Esophagus squamous epithelium (tissue), 5 donors: ENCODE results near the gene ZNF383. TPM values are rescaled to one million over a fixed set of nuclear protein-coding genes. Genes with fewer than 3 reads are reported as not detected.
"Not testable (repeated sequence)": the region's sequence is repeated elsewhere in the genome, so short reads cannot be mapped to it uniquely, and the experiment has no call there.

Source experiments
- DNase-seq: peaks from one replicate; lab custom pipeline; 2025; lab: John Stamatoyannopoulos, UW
- H3K27ac ChIP-seq, 4 donors: fragments of 200-600 bp; sonication (generic); one replicate each; pipeline ENCODE4 v1.5.1; 2016 to 2019; ENCODE audit warnings: mild to moderate bottlenecking in 1 of 4
- H3K27me3 ChIP-seq, 4 donors: fragments of 200-600 bp; sonication (generic); 1 replicate in 3 of 4; 2 replicates in 1 of 4; pipeline versions ENCODE4 v1.5.1 to v1.6.0; 2017 to 2021; ENCODE audit warnings: antibody characterized with exemption in 1 of 4
- H3K36me3 ChIP-seq, 3 donors: fragments of 200-600 bp; sonication (generic); one replicate each; pipeline ENCODE4 v1.5.1; 2016 to 2019
- H3K4me1 ChIP-seq, 3 donors: fragments of 200-600 bp; sonication (generic); one replicate each; pipeline ENCODE4 v1.5.1; 2017 to 2019
- H3K4me3 ChIP-seq, 4 donors: fragments of 200-600 bp; sonication (generic); 1 replicate in 3 of 4; 2 replicates in 1 of 4; pipeline ENCODE4 v1.5.1; 2016 to 2019; ENCODE audit warnings: mild to moderate bottlenecking in 2 of 4, moderate library complexity in 1 of 4
- H3K9me3 ChIP-seq, 3 donors: fragments of 200-600 bp; sonication (generic); one replicate each; pipeline ENCODE4 v1.5.1; 2016 to 2019
- CTCF ChIP-seq, 6 experiments: fragments of 450-650 bp in 4 of 6; fragments of 200-600 bp in 2 of 6; sonication (generic) in 2 of 6; IDR thresholded peaks; one replicate each; pipeline ENCODE4 v1.5.1; 2016 to 2019; ENCODE audit warnings: antibody characterized with exemption in 6 of 6, mild to moderate bottlenecking in 4 of 6, moderate library complexity in 4 of 6
- POLR2A ChIP-seq, 4 donors: fragments of 450-650 bp; IDR thresholded peaks; one replicate each; pipeline ENCODE4 v1.6.1; 2017; ENCODE audit warnings: antibody characterized with exemption in 4 of 4, mild to moderate bottlenecking in 4 of 4, moderate library complexity in 3 of 4
- WGBS, 2 donors: methylation state at CpG; one replicate each; pipeline ENCODE4 v1.1.5; 2018; 5-methylcytosine and 5-hydroxymethylcytosine counted together
- intact Hi-C: fragments of 100-400 bp; cut with DNase I; formaldehyde crosslinking; loops from one replicate; pipeline ENCODE4 v1.15.0; 2022
- total RNA-seq, 4 donors: library from RNA; depleted of rRNA; stranded (reverse); fragments of >200 nt; gene quantifications; one replicate each; pipeline ENCODE4 v1.1.0, GENCODE V29; 2016
- donor health status: DM: yes; HTN: yes; CAD: no.

The ZNF383 gene
- total RNA-seq = 10 to 100 TPM in 1 of 4 donors, 1 to 10 TPM in 3; 2.6 to 12.2 (median 4.1) TPM

GRCh38 chr19:37217775-37218591 lies at the start of gene ZNF383:
ZNF383 (plus strand) TSS chr19:37218214; CDS start chr19:37230454, 12,240 bp downstream.
- Histone ChIP-seq H3K27me3 (no peaks in the 10 kb centered on the region), H3K4me3 (peak within 1 kb of the TSS; percentile 66 to 85 (median 80)), H3K36me3 (peaks cover 0 to 35% (median 4%) of the 10 kb centered on the region in 3 donors), H3K27ac (peak within 1 kb of the TSS; percentile 89 to 97 (median 91)), H3K4me1 (peaks cover 6 to 39% (median 7%) of the 10 kb centered on the region in 3 donors), H3K9me3 (peaks cover 0 to 12% (median 0%) of the 10 kb centered on the region in 3 donors)
- peak; percentile 65 for DNase-seq
- TF ChIP-seq CTCF (IDR thresholded peaks at IDR 0.05) (peak in 1 of 6 experiments; percentile 3), POLR2A (IDR thresholded peaks at IDR 0.05) (peak in 2 of 4 donors; percentile 42 to 54)
- intact Hi-C loops = no loop called here
- 0 to 1% methylated on average over 10 to 24 of the region's 44 CpGs for WGBS, 2 donors

DNA sequence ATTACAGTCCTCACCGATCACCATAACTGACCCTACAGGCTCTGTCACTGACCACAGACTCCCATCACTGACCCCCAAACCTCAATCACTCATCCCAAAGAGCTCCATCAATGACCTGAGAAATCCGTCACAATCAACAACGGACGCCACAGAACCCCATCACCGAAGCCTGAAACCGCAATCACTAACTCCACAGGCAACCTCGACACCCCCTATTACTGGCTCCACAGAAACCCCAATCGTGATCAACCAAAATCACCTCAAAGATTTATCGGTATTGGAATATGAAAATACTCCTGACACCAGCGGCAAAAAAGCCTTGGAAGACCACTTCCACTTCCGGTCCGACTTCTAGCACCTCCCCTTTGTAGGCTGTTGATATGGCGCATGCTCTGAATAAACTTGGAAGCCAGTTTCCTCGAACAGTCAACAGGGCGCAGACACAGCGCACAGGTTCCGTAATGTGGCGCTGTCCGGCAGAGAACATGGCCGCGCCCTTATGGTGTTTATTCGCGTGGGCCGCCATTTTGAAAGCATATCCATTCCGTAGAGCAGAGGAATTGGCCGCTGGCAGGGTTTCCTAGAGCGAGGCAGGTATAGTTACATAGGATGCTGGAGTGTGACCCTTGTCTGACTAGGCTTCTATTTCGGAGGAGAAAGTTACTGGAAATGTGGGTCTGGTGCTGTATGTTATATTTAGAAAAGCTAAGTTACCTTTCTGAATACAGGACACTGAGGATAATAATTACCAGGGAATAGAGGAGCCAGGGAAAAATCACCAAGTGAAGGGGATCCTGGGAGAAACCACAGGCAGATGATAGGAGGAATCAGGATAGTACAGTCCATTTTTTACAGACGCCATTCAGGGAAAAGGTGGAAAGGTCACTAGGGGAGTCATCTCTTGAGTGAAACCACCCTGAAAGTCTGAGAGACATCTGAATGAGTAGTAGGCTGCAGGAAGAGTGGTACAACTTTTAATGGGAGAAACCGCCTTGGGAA lies 45.3 kb upstream of the ZNF383 start, which contains the start of gene ZNF585A:
Gene ZNF585A, minus strand, starts transcription at position 328 of the 999 bp plus-strand sequence. CDS start 2,785 bp downstream, outside the sequence.
- TF ChIP-seq POLR2A (IDR thresholded peaks at IDR 0.05) = no peak
- peak in 3 of 6 experiments; percentile 3 to 52 (median 16) for TF ChIP-seq CTCF (IDR thresholded peaks at IDR 0.05)
- Histone ChIP-seq H3K27me3 (no peaks in the 10 kb centered on the region), H3K4me3 (peak within 1 kb of the TSS; percentile 51 to 86 (median 70)), H3K9me3 (peaks cover 0 to 40% (median 23%) of the 10 kb centered on the region in 3 donors), H3K27ac (peak within 1 kb of the TSS; percentile 78 to 86 (median 82)), H3K36me3 (peaks cover 5 to 29% (median 6%) of the 10 kb centered on the region in 3 donors), H3K4me1 (peaks cover 0 to 11% (median 0%) of the 10 kb centered on the region in 3 donors)
- DNase-seq = peak; percentile 80
- WGBS, 2 donors = 6 to 7% methylated on average over 23 of the region's 30 CpGs
- intact Hi-C loops = no loop called here

- Histone ChIP-seq H3K4me3 (peak overlapping the region in 1 of 4 donors; percentile 0), H3K9me3 (peaks cover 4 to 98% (median 72%) of the 10 kb centered on the region in 3 donors), H3K36me3 (peaks cover 18 to 62% (median 25%) of the 10 kb centered on the region in 3 donors)
- H3K4me1 ChIP-seq, DNase-seq, H3K27me3 ChIP-seq, H3K27ac ChIP-seq, intact Hi-C loops: not testable (repeated sequence)
- WGBS, 2 donors = 97 to 99% methylated on average over 4 of the region's 4 CpGs
Observed at GRCh38 chr19:37186071-37186470, 31.9 kb upstream of the ZNF383 start.

DNA sequence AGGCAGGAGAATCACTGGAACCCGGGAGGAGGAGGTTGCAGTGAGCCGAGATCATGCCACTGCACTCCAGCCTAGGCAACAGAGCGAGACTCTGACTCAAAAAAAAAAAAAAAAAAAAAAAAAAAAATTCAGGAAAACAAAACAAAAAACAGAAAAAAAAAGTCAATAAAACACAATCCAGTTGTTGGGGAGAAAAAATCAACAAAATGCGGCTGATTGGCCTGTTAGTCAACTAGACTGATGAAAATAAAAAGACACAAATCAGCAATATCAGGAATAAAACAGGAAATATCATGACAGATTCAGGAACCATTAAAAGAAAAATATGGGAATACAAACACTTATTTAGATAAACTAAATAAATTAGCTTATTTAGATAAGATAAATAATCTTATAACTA lies 22.8 kb upstream of the ZNF383 start:
- H3K4me3 ChIP-seq, H3K27me3 ChIP-seq, H3K27ac ChIP-seq, DNase-seq, H3K4me1 ChIP-seq, intact Hi-C loops: not testable (repeated sequence)
- Histone ChIP-seq H3K36me3 (peaks cover 11 to 100% (median 16%) of the 10 kb centered on the region in 3 donors), H3K9me3 (peaks cover 0 to 100% (median 68%) of the 10 kb centered on the region in 3 donors)
- WGBS, 2 donors = 94 to 100% methylated on average over 1 of the region's 4 CpGs

DNA sequence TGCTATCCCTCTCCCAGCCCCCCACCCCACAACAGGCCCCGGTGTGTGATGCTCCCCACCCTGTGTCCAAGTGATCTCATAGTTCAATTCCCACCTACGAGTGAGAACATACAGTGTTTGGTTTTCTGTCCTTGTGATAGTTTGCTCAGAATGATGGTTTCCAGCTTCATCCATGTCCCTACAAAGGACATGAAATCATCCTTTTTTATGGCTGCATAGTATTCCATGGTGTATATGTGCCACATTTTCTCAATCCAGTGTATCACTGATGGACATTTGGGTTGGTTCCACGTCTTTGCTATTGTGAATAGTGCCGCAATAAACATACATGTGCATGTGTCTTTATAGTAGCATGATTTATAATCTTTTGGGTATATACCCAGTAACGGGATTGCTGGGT lies 20.9 kb upstream of the ZNF383 start:
- peaks cover 11 to 100% (median 16%) of the 10 kb centered on the region in 3 donors for H3K36me3 ChIP-seq
- H3K4me3 ChIP-seq, intact Hi-C loops, H3K27ac ChIP-seq, H3K27me3 ChIP-seq, H3K4me1 ChIP-seq, DNase-seq: not testable (repeated sequence)
- WGBS, 2 donors = 98% methylated on average over 5 of the region's 5 CpGs
- peaks cover 0 to 89% (median 51%) of the 10 kb centered on the region in 3 donors for H3K9me3 ChIP-seq

DNA sequence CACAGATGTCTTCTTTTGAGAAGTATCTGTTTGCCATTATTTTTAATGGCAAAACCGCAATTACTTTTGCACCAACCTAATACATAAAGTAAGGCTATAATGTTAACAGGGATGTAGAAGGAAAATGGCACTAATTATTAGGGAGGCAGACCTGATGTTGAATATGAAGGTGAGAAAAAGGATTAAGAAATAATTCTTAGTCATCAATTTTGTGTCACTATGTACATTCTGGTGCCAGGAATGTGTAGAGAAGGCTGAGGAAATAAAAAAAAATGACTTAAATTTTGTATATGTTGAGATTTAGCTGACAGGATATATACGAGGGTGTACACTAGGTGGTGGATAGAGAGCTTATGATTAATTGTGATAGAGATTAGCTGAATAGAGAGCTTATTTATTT lies 20.2 kb upstream of the ZNF383 start:
- no peak for DNase-seq
- Histone ChIP-seq H3K27ac (no peak overlapping the region), H3K4me1 (no peaks in the 10 kb centered on the region), H3K27me3 (no peaks in the 10 kb centered on the region), H3K36me3 (peaks cover 11 to 100% (median 16%) of the 10 kb centered on the region in 3 donors), H3K9me3 (peaks cover 0 to 87% (median 48%) of the 10 kb centered on the region in 3 donors), H3K4me3 (no peak overlapping the region)
- intact Hi-C loops = no loop called here
- no peak for TF ChIP-seq POLR2A (IDR thresholded peaks at IDR 0.05)
- no peak for TF ChIP-seq CTCF (IDR thresholded peaks at IDR 0.05)
- 70 to 83% methylated on average over 2 of the region's 2 CpGs for WGBS, 2 donors
